Neural cell (in vitro differentiated cells): ENCODE data around the gene WWC2. TPM values are rescaled to one million over a fixed set of nuclear protein-coding genes. Genes with fewer than 3 reads are reported as not detected.

Experiments used
- H2AFZ ChIP-seq: fragments of 200-600, 300-800 bp; sonication (generic), shearing (Covaris generic); 2 replicates; pipeline ENCODE4 v1.6.0; 2014; ENCODE audit warnings: low read depth, mild to moderate bottlenecking, antibody characterized with exemption, low read length, moderate library complexity
- H3F3A ChIP-seq: fragments of 200-600 bp; shearing (Covaris generic); 2 replicates; pipeline ENCODE4 v1.6.1; 2016; ENCODE audit warnings: mild to moderate bottlenecking, moderate library complexity, mixed read lengths, antibody characterized with exemption, low read length; ENCODE audit not compliant: insufficient read depth, poor library complexity, severe bottlenecking
- H3K27ac ChIP-seq: fragments of 200-600, 300-800 bp; sonication (generic), shearing (Covaris generic); 2 replicates; pipeline ENCODE4 v1.5.1; 2014; ENCODE audit warnings: mild to moderate bottlenecking, low read length, moderate library complexity
- H3K27me3 ChIP-seq: fragments of 300-800, 200-600 bp; sonication (generic), shearing (Covaris generic); 2 replicates; pipeline ENCODE4 v1.6.0; 2014; ENCODE audit warnings: mild to moderate bottlenecking, low read depth, low read length, moderate library complexity; ENCODE audit not compliant: insufficient read depth
- H3K36me3 ChIP-seq: fragments of 300-800, 200-600 bp; sonication (generic), shearing (Covaris generic); 2 replicates; pipeline ENCODE4 v1.5.1; 2014; ENCODE audit warnings: mild to moderate bottlenecking, antibody characterized with exemption, low read length, moderate library complexity; ENCODE audit not compliant: insufficient read depth
- H3K4me2 ChIP-seq: fragments of 300-800, 200-600 bp; sonication (generic), shearing (Covaris generic); 2 replicates; pipeline ENCODE4 v1.6.0; 2014; ENCODE audit warnings: mild to moderate bottlenecking, low read length
- H3K4me3 ChIP-seq: fragments of 300-800, 200-600 bp; sonication (generic), shearing (Covaris generic); 2 replicates; pipeline ENCODE4 v1.5.1; 2014; ENCODE audit warnings: mild to moderate bottlenecking, low read length, moderate library complexity
- H3K79me2 ChIP-seq: fragments of 200-600 bp; shearing (Covaris generic); replicated peaks from 2 replicates; pipeline ENCODE4 v1.6.0; 2014; ENCODE audit warnings: mild to moderate bottlenecking, low read length, moderate library complexity; ENCODE audit not compliant: insufficient read depth
- H3K9ac ChIP-seq: fragments of 300-800, 200-600 bp; sonication (generic), shearing (Covaris generic); 2 replicates; pipeline ENCODE4 v1.6.1; 2016; ENCODE audit warnings: mild to moderate bottlenecking, low read length, mixed read lengths
- H3K9me2 ChIP-seq: fragments of 200-600 bp; shearing (Covaris generic); 2 replicates; pipeline ENCODE4 v1.6.1; 2016; ENCODE audit warnings: mild to moderate bottlenecking, low read length, mixed read lengths; ENCODE audit not compliant: insufficient read depth
- H3K9me3 ChIP-seq: fragments of 200-600, 300-800 bp; sonication (generic), shearing (Covaris generic); 2 replicates; pipeline ENCODE4 v1.6.1; 2016; ENCODE audit warnings: mild to moderate bottlenecking, mixed run types, low read length, moderate library complexity, mixed read lengths
- H4K20me1 ChIP-seq: fragments of 200-600 bp; shearing (Covaris generic); 2 replicates; pipeline ENCODE4 v1.6.1; 2016; ENCODE audit warnings: mild to moderate bottlenecking, mixed run types; ENCODE audit not compliant: insufficient read depth
- EP300 ChIP-seq: fragments of 450-650 bp; conservative IDR thresholded peaks from 2 replicates; pipeline ENCODE4 v1.6.1; 2014; ENCODE audit warnings: antibody characterized with exemption, mild to moderate bottlenecking, moderate library complexity; ENCODE audit not compliant: poor library complexity, severe bottlenecking
- EZH2 ChIP-seq: fragments of 200-600, 300-800 bp; shearing (Covaris generic), sonication (generic); IDR thresholded peaks from 2 replicates; pipeline ENCODE4 v1.6.1; 2014; ENCODE audit warnings: antibody characterized with exemption, low read length, borderline replicate concordance, mild to moderate bottlenecking; ENCODE audit not compliant: insufficient read depth, poor library complexity, severe bottlenecking
- MXI1 ChIP-seq: fragments of 450-650 bp; conservative IDR thresholded peaks from 2 replicates; pipeline ENCODE4 v1.6.1; 2014; ENCODE audit warnings: antibody characterized with exemption, mild to moderate bottlenecking; ENCODE audit not compliant: poor library complexity, severe bottlenecking
- POLR2AphosphoS5 ChIP-seq: IDR thresholded peaks from 2 replicates; pipeline ENCODE4 v1.6.1; 2012
- RAD21 ChIP-seq: fragments of 450-650 bp; conservative IDR thresholded peaks from 2 replicates; pipeline ENCODE4 v1.6.1; 2014; ENCODE audit warnings: antibody characterized with exemption, mild to moderate bottlenecking, moderate library complexity
- SMC3 ChIP-seq: fragments of 450-650 bp; conservative IDR thresholded peaks from 2 replicates; pipeline ENCODE4 v1.6.1; 2014; ENCODE audit warnings: antibody characterized with exemption, mild to moderate bottlenecking, moderate library complexity; ENCODE audit not compliant: poor library complexity
- TAF1 ChIP-seq: IDR thresholded peaks from 2 replicates; pipeline ENCODE4 v1.6.1; 2012; ENCODE audit warnings: low read depth
- polyA plus RNA-seq: library from polyadenylated mRNA; depleted of rRNA; stranded (reverse); fragments of >200 nt; gene quantifications from 2 replicates; pipeline ENCODE4 v1.2.3, GENCODE V29; 2014
- TF ChIP-seq, protein P1 (sequence below): fragments of 450-650 bp; IDR thresholded peaks from 2 replicates; pipeline ENCODE4 v1.5.1; 2014; ENCODE audit warnings: antibody characterized with exemption, mild to moderate bottlenecking, moderate library complexity; ENCODE audit not compliant: poor library complexity, severe bottlenecking
- TF ChIP-seq, protein P2 (sequence below): IDR thresholded peaks from 2 replicates; pipeline ENCODE4 v1.6.1; 2012; ENCODE audit warnings: borderline replicate concordance

Gene WWC2
- polyA plus RNA-seq, 1 donor from 2014 or later, result 5.7 TPM

DNA sequence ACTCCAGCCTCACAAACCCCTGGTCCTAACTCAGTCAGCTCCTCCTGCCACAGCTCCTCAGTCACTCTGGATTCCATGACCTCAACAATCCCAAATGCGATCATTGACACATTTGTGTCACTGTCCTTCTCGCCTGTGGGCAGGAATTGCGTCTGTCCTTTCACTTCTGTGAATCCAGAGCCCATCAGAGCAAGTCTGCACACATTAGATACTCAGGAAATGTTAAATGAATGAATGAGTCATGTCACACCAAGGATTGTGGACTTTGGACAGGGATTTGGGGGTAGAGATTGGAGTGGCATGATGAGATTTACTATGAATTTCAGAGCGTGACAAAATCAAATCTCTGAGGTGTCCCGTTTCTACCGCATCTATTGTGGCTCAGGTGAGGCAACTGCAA lies 234.9 kb downstream of the WWC2 start:
- Histone ChIP-seq H2AFZ (no peak overlapping the region), H3K9me2 (no peaks in the 10 kb centered on the region), H3K27me3 (no peaks in the 10 kb centered on the region), H3K36me3 (no peaks in the 10 kb centered on the region), H3K27ac (no peak overlapping the region), H3K9ac (no peak overlapping the region), H3K9me3 (no peaks in the 10 kb centered on the region), H3K4me2 (no peak overlapping the region), H3K79me2 (no peaks in the 10 kb centered on the region), H3K4me3 (no peak overlapping the region), H4K20me1 (no peaks in the 10 kb centered on the region), H3F3A (no peaks in the 10 kb centered on the region)
- TF ChIP-seq RAD21, result no peak
- no peak for TF ChIP-seq POLR2AphosphoS5
- no peak for TF ChIP-seq MXI1
- no peak for TF ChIP-seq TAF1
- no peak for TF ChIP-seq EP300
- TF ChIP-seq, protein P1, sequence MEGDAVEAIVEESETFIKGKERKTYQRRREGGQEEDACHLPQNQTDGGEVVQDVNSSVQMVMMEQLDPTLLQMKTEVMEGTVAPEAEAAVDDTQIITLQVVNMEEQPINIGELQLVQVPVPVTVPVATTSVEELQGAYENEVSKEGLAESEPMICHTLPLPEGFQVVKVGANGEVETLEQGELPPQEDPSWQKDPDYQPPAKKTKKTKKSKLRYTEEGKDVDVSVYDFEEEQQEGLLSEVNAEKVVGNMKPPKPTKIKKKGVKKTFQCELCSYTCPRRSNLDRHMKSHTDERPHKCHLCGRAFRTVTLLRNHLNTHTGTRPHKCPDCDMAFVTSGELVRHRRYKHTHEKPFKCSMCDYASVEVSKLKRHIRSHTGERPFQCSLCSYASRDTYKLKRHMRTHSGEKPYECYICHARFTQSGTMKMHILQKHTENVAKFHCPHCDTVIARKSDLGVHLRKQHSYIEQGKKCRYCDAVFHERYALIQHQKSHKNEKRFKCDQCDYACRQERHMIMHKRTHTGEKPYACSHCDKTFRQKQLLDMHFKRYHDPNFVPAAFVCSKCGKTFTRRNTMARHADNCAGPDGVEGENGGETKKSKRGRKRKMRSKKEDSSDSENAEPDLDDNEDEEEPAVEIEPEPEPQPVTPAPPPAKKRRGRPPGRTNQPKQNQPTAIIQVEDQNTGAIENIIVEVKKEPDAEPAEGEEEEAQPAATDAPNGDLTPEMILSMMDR, result no peak
- TF ChIP-seq, protein P2, sequence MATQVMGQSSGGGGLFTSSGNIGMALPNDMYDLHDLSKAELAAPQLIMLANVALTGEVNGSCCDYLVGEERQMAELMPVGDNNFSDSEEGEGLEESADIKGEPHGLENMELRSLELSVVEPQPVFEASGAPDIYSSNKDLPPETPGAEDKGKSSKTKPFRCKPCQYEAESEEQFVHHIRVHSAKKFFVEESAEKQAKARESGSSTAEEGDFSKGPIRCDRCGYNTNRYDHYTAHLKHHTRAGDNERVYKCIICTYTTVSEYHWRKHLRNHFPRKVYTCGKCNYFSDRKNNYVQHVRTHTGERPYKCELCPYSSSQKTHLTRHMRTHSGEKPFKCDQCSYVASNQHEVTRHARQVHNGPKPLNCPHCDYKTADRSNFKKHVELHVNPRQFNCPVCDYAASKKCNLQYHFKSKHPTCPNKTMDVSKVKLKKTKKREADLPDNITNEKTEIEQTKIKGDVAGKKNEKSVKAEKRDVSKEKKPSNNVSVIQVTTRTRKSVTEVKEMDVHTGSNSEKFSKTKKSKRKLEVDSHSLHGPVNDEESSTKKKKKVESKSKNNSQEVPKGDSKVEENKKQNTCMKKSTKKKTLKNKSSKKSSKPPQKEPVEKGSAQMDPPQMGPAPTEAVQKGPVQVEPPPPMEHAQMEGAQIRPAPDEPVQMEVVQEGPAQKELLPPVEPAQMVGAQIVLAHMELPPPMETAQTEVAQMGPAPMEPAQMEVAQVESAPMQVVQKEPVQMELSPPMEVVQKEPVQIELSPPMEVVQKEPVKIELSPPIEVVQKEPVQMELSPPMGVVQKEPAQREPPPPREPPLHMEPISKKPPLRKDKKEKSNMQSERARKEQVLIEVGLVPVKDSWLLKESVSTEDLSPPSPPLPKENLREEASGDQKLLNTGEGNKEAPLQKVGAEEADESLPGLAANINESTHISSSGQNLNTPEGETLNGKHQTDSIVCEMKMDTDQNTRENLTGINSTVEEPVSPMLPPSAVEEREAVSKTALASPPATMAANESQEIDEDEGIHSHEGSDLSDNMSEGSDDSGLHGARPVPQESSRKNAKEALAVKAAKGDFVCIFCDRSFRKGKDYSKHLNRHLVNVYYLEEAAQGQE, result no peak
- no peak for TF ChIP-seq EZH2
- TF ChIP-seq SMC3, result no peak

DNA sequence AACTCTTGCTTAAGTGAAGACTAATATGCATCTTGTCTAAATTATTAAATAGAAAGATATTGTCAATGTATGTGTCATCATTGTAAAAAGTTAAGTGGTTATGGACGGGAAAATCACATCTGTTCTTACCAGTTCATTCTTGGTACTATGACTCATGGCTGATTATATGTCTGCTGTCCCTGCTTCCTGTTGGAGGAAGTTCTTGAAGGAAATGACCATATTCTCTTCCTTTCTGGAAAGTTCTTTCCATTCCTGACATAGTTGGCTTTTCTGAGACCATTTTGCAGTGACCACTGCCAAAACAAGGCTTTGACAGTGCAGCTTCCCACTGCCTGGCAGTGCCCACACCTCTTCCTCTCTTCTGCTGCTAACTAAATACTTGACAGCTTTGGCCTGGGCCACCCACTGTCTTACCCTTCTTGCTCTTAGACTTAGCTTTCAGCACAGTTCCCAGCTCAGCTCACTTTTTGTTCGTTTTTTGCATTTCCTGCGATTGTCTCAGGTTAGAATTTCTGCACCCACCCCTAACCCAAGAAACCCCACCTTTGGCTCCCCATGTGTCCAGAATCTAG lies 236.4 kb downstream of the WWC2 start:
- H2AFZ ChIP-seq, result no peak overlapping the region
- TF ChIP-seq SMC3 (no peak), RAD21 (no peak), EP300 (no peak), MXI1 (no peak), POLR2AphosphoS5 (no peak), EZH2 (no peak), TAF1 (no peak)
- TF ChIP-seq, protein P2, result no peak
- TF ChIP-seq, protein P1, result no peak
- no peaks in the 10 kb centered on the region for H3K27me3 ChIP-seq
- no peak overlapping the region for H3K27ac ChIP-seq
- no peaks in the 10 kb centered on the region for H4K20me1 ChIP-seq
- H3K79me2 ChIP-seq, result no peaks in the 10 kb centered on the region
- no peaks in the 10 kb centered on the region for H3K36me3 ChIP-seq
- no peak overlapping the region for H3K4me2 ChIP-seq
- H3K9me3 ChIP-seq, result no peaks in the 10 kb centered on the region
- H3F3A ChIP-seq, result no peaks in the 10 kb centered on the region
- no peak overlapping the region for H3K9ac ChIP-seq
- no peaks in the 10 kb centered on the region for H3K9me2 ChIP-seq
- H3K4me3 ChIP-seq, result no peak overlapping the region
